ENCODE measurements around the gene PRMT9.
A peak's percentile ranks its signal among the peaks of the same experiment; 100 is the strongest.

DNA sequence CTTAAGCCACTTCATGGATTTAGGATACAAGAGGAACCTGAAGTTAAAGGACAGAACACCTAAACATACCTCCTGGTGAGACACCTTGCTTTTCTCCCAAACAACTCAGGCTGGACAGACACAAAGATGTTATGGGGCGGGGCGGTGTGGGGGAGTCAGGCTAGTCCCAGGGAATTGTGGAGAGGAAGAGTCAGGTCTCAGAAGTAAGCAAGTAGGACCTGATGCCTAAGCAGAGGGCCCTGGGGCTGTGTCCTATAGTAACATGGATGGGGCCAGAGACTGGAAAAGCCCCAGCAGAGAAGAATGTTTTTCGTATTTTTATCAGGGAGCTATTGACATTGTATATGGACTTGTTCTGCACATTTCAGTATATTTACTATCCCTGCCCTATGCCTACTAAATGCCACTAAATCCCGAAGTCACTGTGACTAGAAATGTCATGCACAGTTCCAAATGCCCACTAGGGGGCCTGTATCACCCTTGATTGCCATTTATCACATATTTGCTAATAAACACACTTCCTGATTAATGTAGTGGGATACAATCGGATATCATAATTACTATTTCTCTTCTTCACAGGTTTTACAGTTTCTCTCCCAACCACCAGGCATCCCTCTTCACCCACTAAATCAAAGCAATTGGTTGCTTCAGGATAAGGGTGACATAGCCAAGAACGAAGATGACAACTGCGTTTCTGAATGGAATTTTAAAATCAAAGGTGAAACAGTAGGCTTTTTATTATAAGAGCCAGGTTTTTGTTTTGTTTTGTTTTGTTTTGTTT lies 24.1 kb upstream of the PRMT9 start:
- TF ChIP-seq, protein P1, sequence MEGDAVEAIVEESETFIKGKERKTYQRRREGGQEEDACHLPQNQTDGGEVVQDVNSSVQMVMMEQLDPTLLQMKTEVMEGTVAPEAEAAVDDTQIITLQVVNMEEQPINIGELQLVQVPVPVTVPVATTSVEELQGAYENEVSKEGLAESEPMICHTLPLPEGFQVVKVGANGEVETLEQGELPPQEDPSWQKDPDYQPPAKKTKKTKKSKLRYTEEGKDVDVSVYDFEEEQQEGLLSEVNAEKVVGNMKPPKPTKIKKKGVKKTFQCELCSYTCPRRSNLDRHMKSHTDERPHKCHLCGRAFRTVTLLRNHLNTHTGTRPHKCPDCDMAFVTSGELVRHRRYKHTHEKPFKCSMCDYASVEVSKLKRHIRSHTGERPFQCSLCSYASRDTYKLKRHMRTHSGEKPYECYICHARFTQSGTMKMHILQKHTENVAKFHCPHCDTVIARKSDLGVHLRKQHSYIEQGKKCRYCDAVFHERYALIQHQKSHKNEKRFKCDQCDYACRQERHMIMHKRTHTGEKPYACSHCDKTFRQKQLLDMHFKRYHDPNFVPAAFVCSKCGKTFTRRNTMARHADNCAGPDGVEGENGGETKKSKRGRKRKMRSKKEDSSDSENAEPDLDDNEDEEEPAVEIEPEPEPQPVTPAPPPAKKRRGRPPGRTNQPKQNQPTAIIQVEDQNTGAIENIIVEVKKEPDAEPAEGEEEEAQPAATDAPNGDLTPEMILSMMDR (IDR thresholded peaks at IDR 0.05): peak; percentile 87
- TF ChIP-seq EZH2 (IDR thresholded peaks at IDR 0.05; ENCODE audit: borderline replicate concordance, insufficient read depth, low read depth, low read length, poor library complexity, severe bottlenecking): no peak

Data from B cell (primary cell).